ENCODE measurements around the gene KSR1. TPM values are rescaled to one million over a fixed set of nuclear protein-coding genes. Genes with fewer than 3 reads are reported as not detected.

KSR1 gene
- polyA plus RNA-seq, 1 of the 3 experiments (the other 2 are of a cell fraction) = 7.5 TPM

DNA sequence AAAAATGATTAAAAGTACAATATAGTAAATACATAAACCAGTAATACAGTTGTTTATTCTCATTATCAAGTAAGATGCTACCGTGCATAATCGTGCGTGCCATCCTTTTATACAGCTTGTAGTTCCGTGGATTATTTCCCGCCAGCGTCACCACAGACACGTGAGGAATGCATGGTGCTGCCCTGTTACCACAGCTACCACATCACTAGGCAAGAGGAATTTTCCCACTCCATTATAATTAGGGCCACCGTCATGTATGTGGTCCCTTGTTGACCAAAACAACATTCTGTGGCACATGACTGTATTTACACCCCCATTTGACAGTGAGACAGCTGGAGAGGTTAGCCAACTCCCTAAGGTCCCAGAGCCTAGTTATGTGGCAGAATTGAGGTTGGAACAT, 144.2 kb downstream of the KSR1 start:
- Histone ChIP-seq H3F3A (replicated peaks; ENCODE audit: insufficient read depth) (peaks cover 4% of the 10 kb centered on the region), H3K79me2 (ENCODE audit: insufficient read depth) (no peaks in the 10 kb centered on the region), H4K20me1 (ENCODE audit: insufficient read depth) (no peaks in the 10 kb centered on the region), H3K27me3 (ENCODE audit: insufficient read depth) (no peaks in the 10 kb centered on the region), H3K27ac (ENCODE audit: low read depth in 2 of 2, low read length in 1 of 2) (no peak overlapping the region), H3K4me3 (ENCODE audit: low read depth in 2 of 2, low read length in 1 of 2) (no peak overlapping the region), H3K9ac (no peak overlapping the region), H3K4me1 (ENCODE audit: control insufficient read depth in 1 of 2, insufficient read depth in 2 of 2, low read depth in 1 of 2, low read length in 1 of 2) (peaks cover 0 to 24% of the 10 kb centered on the region in 2 experiments; a peak in 2 of 4 replicates), H3K9me3 (no peaks in the 10 kb centered on the region), H3K9me2 (no peaks in the 10 kb centered on the region), H2AFZ (ENCODE audit: low read depth) (no peak overlapping the region), H3K4me2 (no peak overlapping the region), H3K36me3 (replicated peaks in 1 of 2; ENCODE audit: control insufficient read depth in 1 of 2, insufficient read depth in 2 of 2, low read length in 1 of 2) (peaks cover 0 to 19% of the 10 kb centered on the region in 2 experiments)
- ChIA-PET POLR2A (interaction anchor here (0.9 to 1.6 kb wide), 2 partner anchors 22 to 144 kb away, joined by 3 to 12 read pairs; partner anchors contain the start of gene KSR1), CTCF (interaction anchor here (0.6 to 20.9 kb wide), 42 partner anchors 13 to 381 kb away, joined by 3 to 365 read pairs (median 6); partner anchors contain the start of genes KSR1 and WSB1)
- DNase-seq = no peak
- TF ChIP-seq, protein P1, sequence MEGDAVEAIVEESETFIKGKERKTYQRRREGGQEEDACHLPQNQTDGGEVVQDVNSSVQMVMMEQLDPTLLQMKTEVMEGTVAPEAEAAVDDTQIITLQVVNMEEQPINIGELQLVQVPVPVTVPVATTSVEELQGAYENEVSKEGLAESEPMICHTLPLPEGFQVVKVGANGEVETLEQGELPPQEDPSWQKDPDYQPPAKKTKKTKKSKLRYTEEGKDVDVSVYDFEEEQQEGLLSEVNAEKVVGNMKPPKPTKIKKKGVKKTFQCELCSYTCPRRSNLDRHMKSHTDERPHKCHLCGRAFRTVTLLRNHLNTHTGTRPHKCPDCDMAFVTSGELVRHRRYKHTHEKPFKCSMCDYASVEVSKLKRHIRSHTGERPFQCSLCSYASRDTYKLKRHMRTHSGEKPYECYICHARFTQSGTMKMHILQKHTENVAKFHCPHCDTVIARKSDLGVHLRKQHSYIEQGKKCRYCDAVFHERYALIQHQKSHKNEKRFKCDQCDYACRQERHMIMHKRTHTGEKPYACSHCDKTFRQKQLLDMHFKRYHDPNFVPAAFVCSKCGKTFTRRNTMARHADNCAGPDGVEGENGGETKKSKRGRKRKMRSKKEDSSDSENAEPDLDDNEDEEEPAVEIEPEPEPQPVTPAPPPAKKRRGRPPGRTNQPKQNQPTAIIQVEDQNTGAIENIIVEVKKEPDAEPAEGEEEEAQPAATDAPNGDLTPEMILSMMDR (IDR thresholded peaks at IDR 0.05) = no peak
- TF ChIP-seq JUND (IDR thresholded peaks at IDR 0.05) = no peak
- no peak for TF ChIP-seq TAF1 (IDR thresholded peaks at IDR 0.05; ENCODE audit: borderline replicate concordance, low read depth, low read length)
- TF ChIP-seq TEAD4 (IDR thresholded peaks at IDR 0.05; ENCODE audit: borderline replicate concordance, insufficient read depth) = no peak
- TF ChIP-seq, protein P2, sequence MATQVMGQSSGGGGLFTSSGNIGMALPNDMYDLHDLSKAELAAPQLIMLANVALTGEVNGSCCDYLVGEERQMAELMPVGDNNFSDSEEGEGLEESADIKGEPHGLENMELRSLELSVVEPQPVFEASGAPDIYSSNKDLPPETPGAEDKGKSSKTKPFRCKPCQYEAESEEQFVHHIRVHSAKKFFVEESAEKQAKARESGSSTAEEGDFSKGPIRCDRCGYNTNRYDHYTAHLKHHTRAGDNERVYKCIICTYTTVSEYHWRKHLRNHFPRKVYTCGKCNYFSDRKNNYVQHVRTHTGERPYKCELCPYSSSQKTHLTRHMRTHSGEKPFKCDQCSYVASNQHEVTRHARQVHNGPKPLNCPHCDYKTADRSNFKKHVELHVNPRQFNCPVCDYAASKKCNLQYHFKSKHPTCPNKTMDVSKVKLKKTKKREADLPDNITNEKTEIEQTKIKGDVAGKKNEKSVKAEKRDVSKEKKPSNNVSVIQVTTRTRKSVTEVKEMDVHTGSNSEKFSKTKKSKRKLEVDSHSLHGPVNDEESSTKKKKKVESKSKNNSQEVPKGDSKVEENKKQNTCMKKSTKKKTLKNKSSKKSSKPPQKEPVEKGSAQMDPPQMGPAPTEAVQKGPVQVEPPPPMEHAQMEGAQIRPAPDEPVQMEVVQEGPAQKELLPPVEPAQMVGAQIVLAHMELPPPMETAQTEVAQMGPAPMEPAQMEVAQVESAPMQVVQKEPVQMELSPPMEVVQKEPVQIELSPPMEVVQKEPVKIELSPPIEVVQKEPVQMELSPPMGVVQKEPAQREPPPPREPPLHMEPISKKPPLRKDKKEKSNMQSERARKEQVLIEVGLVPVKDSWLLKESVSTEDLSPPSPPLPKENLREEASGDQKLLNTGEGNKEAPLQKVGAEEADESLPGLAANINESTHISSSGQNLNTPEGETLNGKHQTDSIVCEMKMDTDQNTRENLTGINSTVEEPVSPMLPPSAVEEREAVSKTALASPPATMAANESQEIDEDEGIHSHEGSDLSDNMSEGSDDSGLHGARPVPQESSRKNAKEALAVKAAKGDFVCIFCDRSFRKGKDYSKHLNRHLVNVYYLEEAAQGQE (IDR thresholded peaks at IDR 0.05; ENCODE audit: low read depth, low read length) = no peak
- no peak for TF ChIP-seq POLR2AphosphoS5 (IDR thresholded peaks at IDR 0.05; ENCODE audit: low read depth, low read length)
- no peak for TF ChIP-seq NRF1 (IDR thresholded peaks at IDR 0.05; ENCODE audit: low read depth, low read length)
- no peak for TF ChIP-seq GATA2 (CRISPR knock-in tag; IDR thresholded peaks at IDR 0.05)
- TF ChIP-seq, protein P3, sequence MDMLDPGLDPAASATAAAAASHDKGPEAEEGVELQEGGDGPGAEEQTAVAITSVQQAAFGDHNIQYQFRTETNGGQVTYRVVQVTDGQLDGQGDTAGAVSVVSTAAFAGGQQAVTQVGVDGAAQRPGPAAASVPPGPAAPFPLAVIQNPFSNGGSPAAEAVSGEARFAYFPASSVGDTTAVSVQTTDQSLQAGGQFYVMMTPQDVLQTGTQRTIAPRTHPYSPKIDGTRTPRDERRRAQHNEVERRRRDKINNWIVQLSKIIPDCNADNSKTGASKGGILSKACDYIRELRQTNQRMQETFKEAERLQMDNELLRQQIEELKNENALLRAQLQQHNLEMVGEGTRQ (IDR thresholded peaks at IDR 0.05; ENCODE audit: borderline replicate concordance, low read depth, low read length) = no peak
- TF ChIP-seq, protein P4, sequence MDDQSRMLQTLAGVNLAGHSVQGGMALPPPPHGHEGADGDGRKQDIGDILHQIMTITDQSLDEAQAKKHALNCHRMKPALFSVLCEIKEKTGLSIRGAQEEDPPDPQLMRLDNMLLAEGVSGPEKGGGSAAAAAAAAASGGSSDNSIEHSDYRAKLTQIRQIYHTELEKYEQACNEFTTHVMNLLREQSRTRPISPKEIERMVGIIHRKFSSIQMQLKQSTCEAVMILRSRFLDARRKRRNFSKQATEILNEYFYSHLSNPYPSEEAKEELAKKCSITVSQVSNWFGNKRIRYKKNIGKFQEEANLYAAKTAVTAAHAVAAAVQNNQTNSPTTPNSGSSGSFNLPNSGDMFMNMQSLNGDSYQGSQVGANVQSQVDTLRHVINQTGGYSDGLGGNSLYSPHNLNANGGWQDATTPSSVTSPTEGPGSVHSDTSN (IDR thresholded peaks at IDR 0.05) = no peak
- TF ChIP-seq FOXJ3 (CRISPR knock-in tag; IDR thresholded peaks at IDR 0.05) = no peak
- no peak for TF ChIP-seq EZH2phosphoT487 (IDR thresholded peaks at IDR 0.05; ENCODE audit: borderline replicate concordance, low read depth)
- no peak for TF ChIP-seq YY1 (IDR thresholded peaks at IDR 0.05; ENCODE audit: low read depth)
- no peak for TF ChIP-seq GABPA (IDR thresholded peaks at IDR 0.05; ENCODE audit: low read depth)
- no peak for TF ChIP-seq RXRA (IDR thresholded peaks at IDR 0.05; ENCODE audit: borderline replicate concordance, low read depth)
- TF ChIP-seq RCOR1 (IDR thresholded peaks at IDR 0.05; ENCODE audit: low read length) = no peak
- no peak for TF ChIP-seq NFIC (IDR thresholded peaks at IDR 0.05; ENCODE audit: borderline replicate concordance)
- no peak for TF ChIP-seq SIN3A (IDR thresholded peaks at IDR 0.05; ENCODE audit: borderline replicate concordance, low read depth, low read length)
- no peak for TF ChIP-seq ELF1 (IDR thresholded peaks at IDR 0.05)
- 84% methylated on average over 8 of the region's 8 CpGs for WGBS (ENCODE audit: low lambda C conversion rate)
